RWPE1 (cell line): ENCODE measurements around the gene ERCC2.
"Not testable (repeated sequence)": the region's sequence is repeated elsewhere in the genome, so short reads cannot be mapped to it uniquely, and the experiment has no call there.

Experiments
- CTCF ChIA-PET: fragments of 350-600 bp; sonication (Branson Sonifier 250); formaldehyde crosslinking; extraction: SDS; loops from one replicate; lab custom pipeline; 2021; lab: Yijun Ruan, JAX
- POLR2A ChIA-PET: fragments of 400-600 bp; formaldehyde crosslinking; extraction: SDS; loops from one replicate; lab custom pipeline; 2020; ENCODE audit warnings: antibody characterized with exemption; ENCODE audit not compliant: low non-redundant PET; lab: Yijun Ruan, JAX
- DNase-seq: peaks from one replicate; pipeline ENCODE4 v3.0.0; 2012; ENCODE audit warnings: low spot score
- H3K27ac ChIP-seq: fragments of 450-650 bp; 2 replicates; pipeline ENCODE4 v1.5.1; 2017
- TF ChIP-seq, protein P1 (sequence below): fragments of 450-650 bp; conservative IDR thresholded peaks from 2 replicates; pipeline ENCODE4 v1.5.1; 2017; ENCODE audit warnings: low read depth, mild to moderate bottlenecking

The ERCC2 gene

GRCh38 chr19:45413497-45413896 is 43.1 kb upstream of the ERCC2 start:
- ChIA-PET POLR2A (interaction anchor here (0.7 kb wide), 1 partner anchor 10 kb away, joined by 3 read pairs; the partner anchor contains the start of gene ERCC1), CTCF (interaction anchor here (0.7 kb wide), 1 partner anchor 65 kb away, joined by 3 read pairs; no protein-coding TSS in a partner anchor)
- no peak for DNase-seq
- TF ChIP-seq, protein P1, sequence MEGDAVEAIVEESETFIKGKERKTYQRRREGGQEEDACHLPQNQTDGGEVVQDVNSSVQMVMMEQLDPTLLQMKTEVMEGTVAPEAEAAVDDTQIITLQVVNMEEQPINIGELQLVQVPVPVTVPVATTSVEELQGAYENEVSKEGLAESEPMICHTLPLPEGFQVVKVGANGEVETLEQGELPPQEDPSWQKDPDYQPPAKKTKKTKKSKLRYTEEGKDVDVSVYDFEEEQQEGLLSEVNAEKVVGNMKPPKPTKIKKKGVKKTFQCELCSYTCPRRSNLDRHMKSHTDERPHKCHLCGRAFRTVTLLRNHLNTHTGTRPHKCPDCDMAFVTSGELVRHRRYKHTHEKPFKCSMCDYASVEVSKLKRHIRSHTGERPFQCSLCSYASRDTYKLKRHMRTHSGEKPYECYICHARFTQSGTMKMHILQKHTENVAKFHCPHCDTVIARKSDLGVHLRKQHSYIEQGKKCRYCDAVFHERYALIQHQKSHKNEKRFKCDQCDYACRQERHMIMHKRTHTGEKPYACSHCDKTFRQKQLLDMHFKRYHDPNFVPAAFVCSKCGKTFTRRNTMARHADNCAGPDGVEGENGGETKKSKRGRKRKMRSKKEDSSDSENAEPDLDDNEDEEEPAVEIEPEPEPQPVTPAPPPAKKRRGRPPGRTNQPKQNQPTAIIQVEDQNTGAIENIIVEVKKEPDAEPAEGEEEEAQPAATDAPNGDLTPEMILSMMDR: no peak
- H3K27ac ChIP-seq: peak overlapping the region; percentile 54

GRCh38 chr19:45410330-45410729 is 40.0 kb upstream of the ERCC2 start:
- POLR2A ChIA-PET, CTCF ChIA-PET, DNase-seq: not testable (repeated sequence)
- peak overlapping the region; percentile 71 for H3K27ac ChIP-seq

DNA sequence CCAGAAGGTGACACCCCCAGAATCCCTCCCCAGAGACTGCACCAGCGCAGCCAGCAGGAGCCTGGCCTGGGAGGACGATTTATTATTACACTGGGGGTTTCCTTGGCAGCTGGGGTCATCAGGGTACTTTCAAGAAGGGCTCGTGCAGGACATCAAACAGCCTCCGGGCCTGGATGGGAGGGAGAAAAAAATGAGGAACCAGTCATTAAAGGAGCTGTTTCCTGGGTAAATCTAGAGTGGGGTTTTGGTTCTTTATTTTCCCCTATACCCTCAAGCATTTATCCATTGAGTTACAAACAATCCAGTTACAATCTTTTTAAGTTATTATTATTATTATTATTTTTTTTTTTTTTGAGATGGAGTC is 39.2 kb upstream of the ERCC2 start:
- DNase-seq: no peak
- H3K27ac ChIP-seq: peak overlapping the region; percentile 71
- TF ChIP-seq, protein P1: no peak
- POLR2A ChIA-PET: no interaction called here
- CTCF ChIA-PET: interaction anchor here (0.6 kb wide), 1 partner anchor 9 kb away, joined by 6 read pairs; no protein-coding TSS in a partner anchor

DNA sequence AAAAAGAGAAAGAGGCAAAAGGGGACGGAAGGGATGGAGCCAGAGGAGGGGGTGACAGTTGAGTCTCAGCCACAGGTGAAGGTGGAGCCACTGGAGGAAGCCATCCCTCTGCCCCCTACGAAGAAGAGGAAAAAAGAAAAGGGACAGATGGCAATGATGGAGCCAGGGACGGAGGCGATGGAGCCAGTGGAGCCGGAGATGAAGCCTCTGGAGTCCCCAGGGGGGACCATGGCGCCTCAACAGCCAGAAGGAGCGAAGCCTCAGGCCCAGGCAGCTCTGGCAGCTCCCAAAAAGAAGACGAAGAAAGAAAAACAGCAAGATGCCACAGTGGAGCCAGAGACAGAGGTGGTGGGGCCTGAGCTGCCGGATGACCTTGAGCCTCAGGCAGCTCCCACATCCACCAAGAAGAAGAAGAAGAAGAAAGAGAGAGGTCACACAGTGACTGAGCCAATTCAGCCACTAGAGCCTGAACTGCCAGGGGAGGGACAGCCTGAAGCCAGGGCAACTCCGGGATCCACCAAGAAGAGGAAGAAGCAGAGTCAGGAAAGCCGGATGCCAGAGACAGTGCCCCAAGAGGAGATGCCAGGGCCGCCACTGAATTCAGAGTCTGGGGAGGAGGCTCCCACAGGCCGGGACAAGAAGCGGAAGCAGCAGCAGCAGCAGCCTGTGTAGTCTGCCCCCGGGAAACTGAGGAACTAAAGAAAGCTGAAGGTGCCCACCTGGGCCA is 38.6 kb upstream of the ERCC2 start:
- ChIA-PET CTCF (interaction anchor here (0.6 kb wide), 1 partner anchor 8 kb away, joined by 6 read pairs; no protein-coding TSS in a partner anchor), POLR2A (interaction anchor here (0.6 kb wide), 1 partner anchor 47 kb away, joined by 4 read pairs; no protein-coding TSS in a partner anchor)
- no peak for DNase-seq
- H3K27ac ChIP-seq: peak overlapping the region; percentile 71
- TF ChIP-seq, protein P1: no peak

GRCh38 chr19:45408121-45408520 is 37.7 kb upstream of the ERCC2 start:
- no peak for DNase-seq
- TF ChIP-seq, protein P1: no peak
- CTCF ChIA-PET: interaction anchor here (1.1 kb wide), 1 partner anchor 31 kb away, joined by 3 read pairs; no protein-coding TSS in a partner anchor
- H3K27ac ChIP-seq: peak overlapping the region; percentile 71
- POLR2A ChIA-PET: no interaction called here

DNA sequence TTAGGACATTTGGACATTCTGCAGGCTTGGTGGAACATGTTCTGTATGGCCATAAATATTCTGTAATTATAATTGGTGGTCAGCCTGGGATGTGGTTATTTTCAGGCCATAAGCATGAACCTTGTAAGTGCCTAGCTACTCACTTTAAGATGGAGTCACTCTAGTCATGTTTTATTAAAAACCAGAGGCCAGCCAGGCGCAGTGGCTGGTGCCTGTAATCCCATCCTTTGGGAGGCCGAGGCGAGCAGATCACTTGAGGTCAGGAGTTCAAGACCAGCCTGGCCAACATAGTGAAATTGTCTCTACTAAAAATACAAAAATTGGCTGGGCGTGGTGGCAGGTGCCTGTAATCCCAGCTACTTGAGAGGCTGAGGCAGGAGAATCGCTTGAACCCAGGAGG is 37.2 kb upstream of the ERCC2 start:
- CTCF ChIA-PET: interaction anchor here (1.1 kb wide), 1 partner anchor 32 kb away, joined by 3 read pairs; no protein-coding TSS in a partner anchor
- DNase-seq, POLR2A ChIA-PET: not testable (repeated sequence)
- H3K27ac ChIP-seq: peak overlapping the region; percentile 71

GRCh38 chr19:45407091-45407375 is 36.7 kb upstream of the ERCC2 start:
- CTCF ChIA-PET: interaction anchor here (1.1 kb wide), 1 partner anchor 32 kb away, joined by 3 read pairs; no protein-coding TSS in a partner anchor
- POLR2A ChIA-PET: no interaction called here
- TF ChIP-seq, protein P1: no peak
- peak overlapping the region; percentile 98 for H3K27ac ChIP-seq
- no peak for DNase-seq
